GM19239 (cell line): ENCODE data around the gene LYPLA2.
"Not testable (repeated sequence)": the region's sequence is repeated elsewhere in the genome, so short reads cannot be mapped to it uniquely, and the experiment has no call there.

ENCODE experiments used
- DNase-seq: peaks from one replicate; pipeline ENCODE4 v3.0.0; 2011; ENCODE audit warnings: low spot score; ENCODE audit not compliant: insufficient read length
- FAIRE-seq: peaks from 2 replicates; lab custom pipeline; 2011; peaks lifted over from hg19 to GRCh38; lab: Jason Lieb, UNC

LYPLA2 gene

DNA sequence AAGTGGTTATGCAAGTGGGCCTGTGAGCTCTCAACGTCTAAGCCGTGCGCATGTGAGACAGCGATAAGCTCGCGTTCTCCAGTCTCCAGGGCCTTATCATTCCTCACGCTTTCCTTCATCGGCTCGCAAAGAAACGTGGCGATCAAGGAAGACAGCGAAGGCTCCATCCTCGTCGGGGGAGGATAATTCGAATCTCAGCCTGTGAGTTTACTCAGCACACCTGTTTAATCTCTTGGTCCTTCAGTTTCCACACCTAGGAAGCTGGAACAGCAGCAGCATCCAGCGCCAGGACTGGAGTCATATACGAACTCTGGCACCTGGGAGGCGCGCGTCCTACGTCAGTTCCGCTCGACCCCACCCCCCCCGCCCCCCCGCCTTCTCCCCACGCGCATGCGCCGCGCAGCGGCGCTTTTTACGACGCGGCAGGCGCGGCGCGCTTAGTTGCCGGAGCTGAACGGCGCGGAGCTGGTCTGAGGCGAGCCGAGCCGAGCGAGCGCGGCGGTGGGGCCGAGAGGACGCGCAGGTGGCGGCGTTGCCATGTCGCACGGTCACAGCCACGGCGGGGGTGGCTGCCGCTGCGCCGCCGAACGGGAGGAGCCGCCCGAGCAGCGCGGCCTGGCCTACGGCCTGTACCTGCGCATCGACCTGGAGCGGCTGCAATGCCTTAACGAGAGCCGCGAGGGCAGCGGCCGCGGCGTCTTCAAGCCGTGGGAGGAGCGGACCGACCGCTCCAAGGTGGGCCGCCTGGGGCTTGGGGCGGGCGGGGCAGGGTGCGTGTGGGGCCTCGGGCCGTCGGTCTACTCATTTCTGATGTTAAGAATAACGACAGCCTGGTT, 12.7 kb upstream of the LYPLA2 start, which contains the start of gene PITHD1:
Gene PITHD1 (plus strand): TSS at position 440 of the 836 bp plus-strand sequence. CDS start 98 bp downstream, at position 538.
- DNase-seq, result peak; percentile 89
- peak; percentile 82 for FAIRE-seq

DNA sequence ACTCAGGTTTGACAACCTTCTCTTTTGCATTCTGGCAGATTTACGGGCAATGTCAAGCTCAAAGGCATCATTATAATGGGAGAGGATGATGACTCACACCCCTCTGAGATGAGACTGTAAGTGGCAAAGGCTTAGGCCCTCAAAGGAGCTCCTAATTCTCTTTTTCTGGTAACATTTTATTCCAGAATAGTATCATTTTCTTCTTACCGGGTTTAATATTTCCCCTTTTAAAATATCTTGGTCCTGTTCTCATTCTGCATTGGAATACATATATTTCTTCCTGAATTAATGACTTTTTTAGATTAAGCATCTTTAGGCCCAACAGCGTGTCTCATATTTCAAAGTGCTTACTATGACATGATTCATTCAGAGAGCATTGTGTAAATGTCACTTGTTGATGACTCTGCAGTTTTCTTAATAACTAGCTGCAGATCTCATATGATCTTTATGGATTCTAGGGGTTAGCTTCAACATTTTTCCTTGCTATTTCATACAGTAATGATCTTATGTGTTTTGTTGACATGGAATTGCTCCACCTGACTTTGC, 11.0 kb upstream of the LYPLA2 start:
- FAIRE-seq (no peak), DNase-seq (no peak)

DNA sequence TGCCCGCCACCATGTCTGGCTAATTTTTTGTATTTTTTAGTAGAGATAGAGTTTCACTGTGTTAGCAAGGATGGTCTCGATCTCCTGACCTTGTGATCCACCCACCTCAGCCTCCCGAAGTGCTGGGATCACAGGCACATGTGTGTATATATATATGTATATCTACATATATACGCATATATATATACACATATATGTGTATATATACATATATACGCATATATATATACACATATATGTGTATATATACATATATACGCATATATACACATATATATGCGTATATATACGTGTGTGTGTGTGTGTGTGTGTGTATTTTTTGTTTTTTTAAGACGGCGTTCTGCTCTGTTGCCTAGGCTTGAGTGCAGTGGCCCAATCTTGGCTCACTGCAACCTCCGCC, 7.8 kb upstream of the LYPLA2 start:
- FAIRE-seq, DNase-seq: not testable (repeated sequence)

DNA sequence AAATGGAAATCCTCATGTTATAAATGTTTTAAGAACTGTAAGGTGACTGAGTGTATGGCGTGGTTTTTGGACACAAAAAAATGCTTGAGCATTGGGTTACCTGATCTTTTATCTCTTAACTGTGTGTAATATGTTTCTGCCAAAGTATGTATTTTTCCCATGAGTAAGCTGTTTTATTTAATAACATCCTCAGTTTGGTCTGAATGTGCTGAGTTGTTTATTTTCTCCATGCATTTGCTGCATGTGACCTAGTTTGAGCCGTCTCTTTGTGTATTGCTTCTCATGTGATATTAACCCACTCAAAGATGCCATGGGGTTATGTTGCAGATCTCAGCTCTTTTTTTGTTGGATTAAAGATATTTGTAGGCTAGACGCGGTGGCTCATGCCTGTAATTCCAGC, 6.1 kb upstream of the LYPLA2 start:
- FAIRE-seq (no peak), DNase-seq (no peak)

DNA sequence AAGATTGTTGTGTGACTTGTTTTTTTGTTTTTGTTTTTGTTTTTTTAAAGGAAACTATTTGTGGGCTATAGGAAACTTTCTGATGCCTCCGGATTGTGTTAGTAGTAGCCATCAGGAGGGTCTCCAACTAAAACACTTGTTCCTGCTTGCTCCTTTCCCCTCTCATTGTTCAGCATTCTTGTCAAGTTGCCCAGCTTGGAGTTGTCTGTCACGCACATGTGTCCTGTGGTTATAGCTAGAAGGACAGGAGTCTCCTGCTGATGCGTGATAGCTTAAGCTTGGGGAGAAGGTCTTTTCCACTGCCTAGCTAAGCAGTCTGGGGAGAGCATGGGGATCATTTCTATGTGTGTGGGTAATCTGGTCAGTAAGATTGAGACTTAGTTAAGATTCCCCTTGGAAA, 3.2 kb upstream of the LYPLA2 start:
- no peak for FAIRE-seq

DNA sequence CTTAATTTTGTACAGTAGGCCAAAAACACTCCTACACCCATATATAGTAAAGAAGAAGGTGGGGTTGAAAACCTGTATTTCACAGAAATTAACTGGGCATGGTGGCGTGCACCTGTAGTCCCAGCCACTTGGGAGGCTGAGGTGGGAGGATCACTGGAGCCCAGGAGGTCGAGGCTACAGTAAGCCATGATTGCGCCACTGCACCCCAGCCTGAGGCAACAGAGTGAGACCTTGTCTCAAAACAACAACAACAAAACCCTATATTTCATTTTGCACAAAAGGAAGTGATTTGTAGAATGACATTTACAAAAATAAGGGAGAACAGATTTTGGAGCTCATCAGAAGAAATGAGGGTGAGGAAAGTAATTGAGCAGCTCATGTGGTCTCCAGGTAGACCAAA, 2.2 kb upstream of the LYPLA2 start:
- DNase-seq (no peak), FAIRE-seq (no peak)

More for the DNA sequence above, 3.2 kb upstream of the LYPLA2 start:
- no peak for DNase-seq

DNA sequence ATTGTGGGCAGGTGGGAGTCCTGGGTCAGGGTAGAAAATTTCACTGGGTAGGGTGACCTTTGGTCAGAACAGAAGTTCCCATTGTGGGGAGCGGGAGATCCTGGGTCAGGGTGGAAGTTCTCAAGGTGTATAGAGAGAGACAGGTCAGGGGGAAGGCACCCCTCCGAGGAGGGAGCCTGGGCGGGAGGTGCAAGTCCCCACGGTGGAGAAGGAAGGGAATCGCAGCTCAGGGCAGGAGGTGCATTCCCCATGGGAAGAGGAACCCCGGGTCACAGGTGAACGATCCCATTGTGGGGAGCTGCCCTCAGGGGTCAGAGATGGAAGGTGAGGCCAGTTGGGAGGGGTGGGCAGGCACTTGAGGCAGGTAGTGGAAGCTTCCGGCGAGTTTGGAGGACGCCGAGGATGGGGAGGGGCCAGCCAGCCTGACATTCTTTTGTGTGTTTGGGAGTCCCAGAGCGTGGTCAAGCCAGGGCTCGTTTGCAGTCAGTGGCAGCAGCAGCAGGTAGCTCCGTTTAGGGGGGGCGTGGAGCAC, 637 bp downstream of the LYPLA2 start:
- no peak for FAIRE-seq
- DNase-seq, result peak; percentile 50

DNA sequence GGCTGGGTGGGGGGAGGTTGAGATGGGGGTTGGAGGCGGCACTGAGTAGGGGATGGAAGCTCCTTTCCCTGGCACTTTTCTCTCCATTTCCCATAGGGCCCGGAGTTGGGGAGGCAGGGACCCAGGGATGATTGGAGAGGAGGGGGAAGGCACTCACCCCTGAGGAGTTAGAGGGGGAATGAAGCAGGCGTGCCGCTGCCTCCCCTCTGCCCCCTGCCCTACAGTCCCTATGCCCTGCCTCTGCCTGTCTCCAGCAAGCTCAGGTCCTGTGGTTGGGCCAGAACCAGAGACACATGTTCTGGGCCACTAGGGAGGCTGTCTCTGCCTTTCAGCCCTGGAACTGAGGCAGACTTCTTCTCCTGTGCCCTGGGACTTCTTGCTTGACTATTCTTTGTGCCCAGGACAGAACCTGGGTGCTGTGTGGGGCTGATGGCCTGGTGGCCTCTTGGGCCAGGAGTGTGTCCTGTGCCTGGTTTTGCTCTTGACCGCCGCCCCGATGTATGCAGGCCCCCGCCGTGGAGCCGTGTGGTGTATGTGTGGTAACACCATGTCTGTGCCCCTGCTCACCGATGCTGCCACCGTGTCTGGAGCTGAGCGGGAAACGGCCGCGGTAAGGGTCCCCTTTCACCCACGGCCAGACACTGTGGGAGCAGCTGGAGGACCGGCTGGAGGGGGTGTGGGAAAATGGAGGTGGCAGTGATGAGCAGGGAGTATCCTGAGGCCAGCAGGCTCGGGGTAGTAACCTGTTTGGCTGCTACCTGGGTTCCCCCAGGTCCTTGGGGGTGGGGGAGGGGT, 1.4 kb downstream of the LYPLA2 start:
- DNase-seq (no peak), FAIRE-seq (no peak)

DNA sequence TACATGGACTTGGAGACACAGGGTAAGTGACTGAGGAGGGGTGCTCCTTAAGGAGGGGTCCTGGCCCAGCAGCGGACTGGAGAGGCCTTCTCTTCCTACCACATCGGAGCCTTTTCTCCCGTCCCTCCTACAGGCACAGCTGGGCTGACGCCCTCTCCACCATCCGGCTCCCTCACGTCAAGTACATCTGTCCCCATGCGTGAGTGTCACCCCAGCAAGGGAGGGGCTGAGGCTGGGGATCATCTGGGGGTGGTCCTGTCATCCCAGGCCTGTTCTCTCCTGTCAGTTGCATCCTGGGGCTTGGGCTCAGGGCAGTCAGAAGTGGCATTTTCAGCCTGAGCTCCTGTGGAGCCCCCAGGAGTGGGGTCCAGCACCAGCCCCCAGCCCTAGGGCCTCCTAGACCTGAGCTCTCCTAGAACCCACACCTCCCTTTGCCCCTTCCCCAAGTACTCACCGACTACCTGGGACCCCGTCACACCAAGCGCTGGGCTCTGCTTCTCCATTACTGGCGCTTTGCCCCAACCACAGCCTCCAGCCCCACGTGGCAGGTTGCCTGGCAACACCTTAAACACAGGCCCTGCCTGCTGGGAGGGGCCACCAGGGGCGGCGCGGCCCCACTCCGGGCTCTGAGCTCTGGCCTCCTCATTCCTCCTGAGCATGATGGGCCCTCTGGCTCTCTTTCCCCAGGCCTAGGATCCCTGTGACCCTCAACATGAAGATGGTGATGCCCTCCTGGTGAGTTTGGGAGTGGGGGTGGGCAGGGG, 2.3 kb downstream of the LYPLA2 start:
- no peak for DNase-seq

DNA sequence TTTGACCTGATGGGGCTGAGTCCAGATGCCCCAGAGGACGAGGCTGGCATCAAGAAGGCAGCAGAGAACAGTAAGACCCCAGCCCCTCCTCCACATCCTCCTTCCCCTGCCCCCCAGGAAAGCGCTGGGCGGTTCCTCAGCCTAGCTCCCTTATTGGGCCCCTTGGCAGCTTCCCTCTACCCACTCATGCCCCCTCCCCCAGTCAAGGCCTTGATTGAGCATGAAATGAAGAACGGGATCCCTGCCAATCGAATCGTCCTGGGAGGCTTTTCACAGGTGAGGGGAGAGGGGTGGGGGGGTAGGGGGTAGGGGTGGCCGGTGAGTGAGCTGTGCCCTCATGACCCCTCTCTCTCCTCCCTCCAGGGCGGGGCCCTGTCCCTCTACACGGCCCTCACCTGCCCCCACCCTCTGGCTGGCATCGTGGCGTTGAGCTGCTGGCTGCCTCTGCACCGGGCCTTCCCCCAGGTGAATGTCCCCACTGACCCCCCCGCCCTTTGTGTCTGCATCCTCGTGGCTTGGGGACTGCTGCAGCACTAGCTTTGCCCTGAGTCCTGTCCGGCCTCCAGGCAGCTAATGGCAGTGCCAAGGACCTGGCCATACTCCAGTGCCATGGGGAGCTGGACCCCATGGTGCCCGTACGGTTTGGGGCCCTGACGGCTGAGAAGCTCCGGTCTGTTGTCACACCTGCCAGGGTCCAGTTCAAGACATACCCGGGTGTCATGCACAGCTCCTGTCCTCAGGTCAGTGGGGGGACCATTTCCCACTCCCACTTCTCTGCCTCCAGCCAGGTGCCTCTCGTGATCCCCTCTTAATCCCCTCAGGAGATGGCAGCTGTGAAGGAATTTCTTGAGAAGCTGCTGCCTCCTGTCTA, 3.2 kb downstream of the LYPLA2 start:
- FAIRE-seq (no peak), DNase-seq (no peak)

More for the DNA sequence above, 2.3 kb downstream of the LYPLA2 start:
- no peak for FAIRE-seq

DNA sequence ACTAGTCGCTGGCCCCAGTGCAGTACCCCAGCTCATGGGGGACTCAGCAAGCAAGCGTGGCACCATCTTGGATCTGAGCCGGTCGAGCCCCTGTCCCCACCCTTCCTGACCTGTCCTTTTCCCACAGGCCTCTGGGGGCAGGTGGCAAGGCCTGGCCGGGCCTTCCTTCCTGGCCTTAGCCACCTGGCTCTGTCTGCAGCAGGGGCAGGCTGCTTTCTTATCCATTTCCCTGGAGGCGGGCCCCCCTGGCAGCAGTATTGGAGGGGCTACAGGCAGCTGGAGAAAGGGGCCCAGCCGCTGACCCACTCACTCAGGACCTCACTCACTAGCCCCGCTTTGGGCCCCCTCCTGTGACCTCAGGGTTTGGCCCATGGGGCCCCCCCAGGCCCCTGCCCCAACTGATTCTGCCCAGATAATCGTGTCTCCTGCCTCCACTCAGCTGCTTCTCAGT, 3.8 kb downstream of the LYPLA2 start:
- DNase-seq, FAIRE-seq: not testable (repeated sequence)

DNA sequence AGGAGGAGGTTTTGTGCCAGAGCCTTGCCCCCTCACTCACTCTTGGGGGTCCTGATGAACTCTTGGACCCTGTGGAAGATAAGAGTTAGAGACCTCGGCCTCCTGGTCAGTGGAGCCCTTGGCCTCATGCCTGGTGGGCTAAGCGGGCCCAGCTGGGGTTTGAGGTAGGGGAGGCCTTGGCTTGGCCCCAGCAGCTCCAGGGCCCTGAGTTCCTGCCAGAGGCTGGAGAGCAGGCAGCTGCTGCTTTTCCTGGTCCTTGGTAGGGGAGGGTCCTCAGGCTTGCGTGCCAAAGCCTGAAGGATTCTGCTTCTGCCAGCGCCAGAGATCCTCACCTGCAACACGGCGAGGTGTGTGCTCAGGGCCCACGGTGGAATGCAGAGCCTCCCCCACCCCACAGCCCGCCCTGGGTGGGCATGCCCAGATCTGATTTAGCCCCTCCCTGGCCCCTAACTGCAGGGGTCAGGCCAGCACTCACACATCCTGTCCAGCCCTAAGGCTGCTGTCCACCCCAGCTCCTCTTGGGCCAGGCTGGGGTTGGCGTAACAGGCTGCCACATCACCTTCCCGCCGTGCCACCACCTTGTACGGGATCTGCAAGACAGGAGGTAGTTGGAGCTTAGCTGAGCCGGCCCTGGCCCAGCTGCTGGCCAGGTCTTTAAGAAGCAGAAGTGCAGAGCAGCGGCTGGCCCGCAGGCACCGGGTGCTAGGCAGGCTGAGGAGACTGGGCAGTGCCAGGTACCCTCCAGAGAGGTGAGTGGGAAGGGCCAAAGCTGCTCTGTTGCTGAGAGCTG, 4.9 kb downstream of the LYPLA2 start:
- DNase-seq, result no peak

DNA sequence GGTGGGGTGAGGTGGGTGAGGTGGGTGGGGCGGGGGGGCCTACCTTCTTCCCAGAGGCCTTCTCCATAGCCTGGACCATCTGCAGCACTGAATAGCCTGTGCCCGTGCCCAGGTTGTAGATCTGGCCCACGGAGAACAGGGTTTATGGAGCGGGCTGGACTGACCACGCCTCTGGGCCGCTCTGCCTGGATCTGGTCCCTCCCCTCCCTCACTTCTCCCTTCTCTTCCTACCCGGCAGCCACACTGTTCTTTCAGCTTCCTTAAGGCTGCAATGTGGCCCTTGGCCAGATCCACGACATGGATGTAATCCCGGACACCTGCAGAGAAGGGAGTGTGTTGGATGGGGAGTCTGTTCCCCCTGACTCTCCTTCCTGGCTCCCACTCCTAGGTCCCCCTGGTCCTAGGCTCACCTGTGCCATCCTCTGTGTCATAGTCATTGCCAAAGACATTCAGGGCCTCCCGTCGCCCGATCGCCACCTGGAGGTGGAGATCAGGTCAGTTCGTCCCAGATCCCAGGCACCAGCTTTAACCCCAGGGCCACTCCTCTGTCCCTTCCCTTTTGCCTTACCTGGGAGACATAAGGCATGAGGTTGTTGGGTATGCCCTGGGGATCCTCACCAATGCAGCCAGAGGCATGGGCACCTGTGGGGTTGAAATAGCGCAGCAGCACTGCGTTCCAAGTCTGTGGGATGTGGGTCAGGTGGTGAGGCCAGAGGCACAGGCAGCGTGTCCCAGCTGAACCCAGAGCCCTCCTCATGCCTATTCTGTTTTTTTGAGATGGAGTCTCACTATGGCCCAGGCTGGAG, 5.7 kb downstream of the LYPLA2 start:
- FAIRE-seq (no peak), DNase-seq (no peak)

More for the DNA sequence above, 4.9 kb downstream of the LYPLA2 start:
- no peak for FAIRE-seq

DNA sequence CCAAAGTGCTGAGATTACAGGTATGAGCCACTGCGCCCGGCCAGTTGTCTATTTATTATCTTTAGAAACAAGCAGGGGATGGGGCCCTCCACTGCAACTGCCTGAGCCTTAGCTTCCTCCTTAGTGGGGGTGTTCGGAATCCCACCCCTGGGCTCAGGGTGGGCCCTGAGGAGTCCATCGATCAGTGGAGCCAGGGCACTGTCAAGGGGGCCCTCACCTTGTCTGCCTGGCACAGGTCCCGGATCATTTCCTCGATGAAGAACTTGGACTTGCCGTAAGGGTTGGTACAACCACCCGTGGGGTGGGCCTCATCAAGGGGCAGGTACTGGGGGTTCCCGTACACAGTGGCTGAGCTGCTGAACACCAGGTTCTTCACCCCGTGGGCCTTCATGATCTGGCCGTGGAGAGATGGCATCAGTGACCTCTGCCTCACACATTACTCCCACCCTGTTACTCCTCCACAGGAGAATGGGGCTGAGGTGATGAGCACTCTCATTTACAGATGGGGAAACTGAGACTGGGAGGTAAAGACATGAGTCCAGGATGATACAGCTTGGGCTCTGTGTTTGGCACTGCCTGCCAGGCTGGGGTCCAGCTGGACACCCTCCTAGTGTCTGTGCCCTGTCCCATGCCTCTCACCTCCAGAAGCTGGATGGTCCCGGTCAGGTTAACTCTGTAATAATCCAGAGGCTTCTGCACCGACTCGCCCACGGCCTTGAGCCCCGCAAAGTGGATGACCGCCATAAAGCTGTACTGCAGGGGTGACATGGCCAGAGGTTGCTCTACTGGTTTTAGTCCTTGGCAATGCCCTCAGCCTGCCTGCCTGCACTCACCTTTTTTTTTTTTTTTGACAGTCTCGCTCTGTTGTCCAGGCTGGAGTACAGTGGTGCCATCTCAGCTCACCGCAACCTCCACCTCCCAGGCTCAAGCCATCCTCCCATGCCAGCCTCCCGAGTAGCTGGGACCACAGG, 6.8 kb downstream of the LYPLA2 start:
- DNase-seq, result no peak
- FAIRE-seq, result no peak

DNA sequence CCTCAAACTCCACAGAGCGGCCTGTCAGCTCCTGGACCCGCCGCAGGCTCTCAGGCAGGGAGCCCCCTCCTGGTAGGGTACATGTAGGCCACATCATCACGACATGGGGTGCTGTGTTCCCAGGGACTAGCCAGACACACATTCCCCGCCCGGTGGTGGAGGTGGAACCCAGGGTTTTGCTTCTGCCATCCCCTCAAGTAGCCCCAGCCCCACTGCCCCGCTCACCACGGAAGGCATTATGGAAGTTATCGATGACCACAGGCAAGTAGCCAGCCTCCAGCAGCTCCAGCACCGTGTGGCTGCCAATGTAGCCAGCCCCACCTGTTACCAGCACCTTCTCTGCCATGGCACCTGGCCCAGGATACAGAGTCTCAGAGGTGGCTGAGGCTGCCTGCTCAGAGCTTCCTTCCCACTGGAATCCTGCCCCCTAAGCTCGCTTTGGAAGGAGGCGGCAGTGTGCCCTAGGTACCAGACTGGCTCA, 7.8 kb downstream of the LYPLA2 start:
- DNase-seq (no peak), FAIRE-seq (no peak)

DNA sequence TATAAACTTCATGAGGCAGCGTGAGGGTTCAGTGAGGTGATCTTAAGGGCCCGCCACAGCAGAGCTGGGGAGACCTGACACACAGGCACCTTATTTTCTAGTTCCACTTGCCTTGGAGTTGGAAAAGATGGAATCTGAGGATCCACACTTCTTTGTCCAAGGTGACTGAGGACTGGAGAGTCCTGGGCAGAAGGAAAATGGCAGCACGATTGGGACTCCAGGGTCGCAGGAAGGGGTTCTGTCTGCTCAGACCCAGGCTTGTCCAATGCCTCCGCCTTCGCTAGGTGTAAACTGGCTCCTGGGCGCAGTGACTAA, 8.3 kb downstream of the LYPLA2 start:
- FAIRE-seq (peak; percentile 78), DNase-seq (no peak)
